ENCODE measurements around the gene TMEM86B. TPM values are rescaled to one million over a fixed set of nuclear protein-coding genes. Genes with fewer than 3 reads are reported as not detected.
A peak's percentile ranks its signal among the peaks of the same experiment; 100 is the strongest.

TMEM86B gene
- total RNA-seq, 2 donors from 2014 or later = 2.2 to 2.9 TPM

GRCh38 chr19:55199620-55200204 is 28.9 kb downstream of the TMEM86B start:
- DNase-seq (no peak), ATAC-seq (no peak)
- intact Hi-C loops (cut with DNase I, micrococcal nuclease) = no loop called here

GRCh38 chr19:55198651-55199050 is 29.9 kb downstream of the TMEM86B start:
- no peak for ATAC-seq
- intact Hi-C loops (cut with DNase I, micrococcal nuclease) = no loop called here
- no peak for DNase-seq

- DNase-seq = no peak
- peak; percentile 18 for ATAC-seq
- intact Hi-C loops (cut with DNase I, micrococcal nuclease) = no loop called here
Observed at GRCh38 chr19:55197528-55197927, 31.0 kb downstream of the TMEM86B start.

GRCh38 chr19:55196803-55197202 is 31.8 kb downstream of the TMEM86B start:
- DNase-seq (no peak), ATAC-seq (peak; percentile 8)
- intact Hi-C loops (cut with DNase I, micrococcal nuclease) = no loop called here

GRCh38 chr19:55193481-55193880 is 35.1 kb downstream of the TMEM86B start:
- DNase-seq (no peak), ATAC-seq (no peak)
- intact Hi-C loops (cut with DNase I, micrococcal nuclease) = no loop called here

GRCh38 chr19:55189403-55189835 is 39.1 kb downstream of the TMEM86B start:
- intact Hi-C loops (cut with DNase I, micrococcal nuclease) = no loop called here
- ATAC-seq (peak; percentile 12), DNase-seq (no peak)

- intact Hi-C loops (cut with DNase I, micrococcal nuclease) = no loop called here
- ATAC-seq (peak; percentile 5), DNase-seq (no peak)
Observed at GRCh38 chr19:55188625-55189024, 39.9 kb downstream of the TMEM86B start.

GRCh38 chr19:55186080-55186479 is 42.5 kb downstream of the TMEM86B start:
- no peak for DNase-seq
- intact Hi-C loops (cut with DNase I, micrococcal nuclease) = no loop called here
- ATAC-seq = peak; percentile 10

- no peak for DNase-seq
- intact Hi-C loops (cut with DNase I, micrococcal nuclease) = no loop called here
- ATAC-seq = no peak
Observed at GRCh38 chr19:55181740-55182139, 46.8 kb downstream of the TMEM86B start.

- intact Hi-C loops (cut with DNase I, micrococcal nuclease) = no loop called here
- DNase-seq (peak in 1 of 2 donors; percentile 71), ATAC-seq (peak; percentile 84)
Observed at GRCh38 chr19:55179606-55180484, 48.7 kb downstream of the TMEM86B start, which contains the start of gene SYT5. Gene SYT5 (minus strand): TSS chr19:55180289. CDS start chr19:55179041, 1,248 bp downstream.

GRCh38 chr19:55178781-55179599 is 49.6 kb downstream of the TMEM86B start:
- peak; percentile 60 to 75 for DNase-seq
- ATAC-seq = peak; percentile 53
- intact Hi-C loops (cut with DNase I, micrococcal nuclease) = no loop called here

Small RNA genes within 50 kb of the gene (microRNA-seq; reads per million reads assigned to microRNA genes)
- gene MIR6802 (0 to 1.1 reads per million in 2 donors), gene MIR6803 (3.2 to 6.8 reads per million in 2 donors), gene MIR6804 (0.53 to 8.2 reads per million in 2 donors)

Other genes with a start within 250 kb of the TMEM86B start
- under 1 TPM; 0.28 to 0.49 TPM for gene GP6, start 190.5 kb downstream of the TMEM86B start, total RNA-seq
- 10 to 100 TPM; 50.5 to 69.3 TPM for gene RDH13, start 165.6 kb downstream of the TMEM86B start, total RNA-seq
- 10 to 100 TPM; 42.1 to 75.9 TPM for gene EPS8L1, start 152.9 kb downstream of the TMEM86B start, total RNA-seq
- 100 to 1,000 TPM; 102 to 118 TPM for gene PPP1R12C, start 111.1 kb downstream of the TMEM86B start, total RNA-seq
- under 1 TPM; 0.40 to 0.70 TPM for gene TNNT1, start 79.6 kb downstream of the TMEM86B start, total RNA-seq
- gene TNNI3, start 71.0 kb downstream of the TMEM86B start, total RNA-seq = 1 to 10 TPM in 1 of 2 donors, not detected in 1; 1.1 TPM
- 1 to 10 TPM in 1 of 2 donors, under 1 TPM in 1; 0.79 to 2.6 TPM for gene DNAAF3, start 62.1 kb downstream of the TMEM86B start, total RNA-seq
- gene SYT5, start 48.5 kb downstream of the TMEM86B start, total RNA-seq = 1 to 10 TPM in 1 of 2 donors, under 1 TPM in 1; 0.64 to 1.9 TPM
- gene PTPRH, start 19.3 kb downstream of the TMEM86B start, total RNA-seq = 100 to 1,000 TPM in 1 of 2 donors, 10 to 100 TPM in 1; 95.7 to 104 TPM
- gene PPP6R1, start 30.3 kb upstream of the TMEM86B start, total RNA-seq = 10 to 100 TPM; 56.6 to 59.5 TPM
- 10 to 100 TPM; 28.4 to 35.2 TPM for gene HSPBP1, start 51.3 kb upstream of the TMEM86B start, total RNA-seq
- 1 to 10 TPM in 1 of 2 donors, under 1 TPM in 1; 0.95 to 1.3 TPM for gene BRSK1, start 55.2 kb upstream of the TMEM86B start, total RNA-seq
- 10 to 100 TPM; 50.2 to 54.6 TPM for gene TMEM150B, start 96.6 kb upstream of the TMEM86B start, total RNA-seq
- 10 to 100 TPM; 19.0 to 20.7 TPM for gene KMT5C, start 111.1 kb upstream of the TMEM86B start, total RNA-seq
- gene COX6B2, start 126.0 kb upstream of the TMEM86B start, total RNA-seq = 10 to 100 TPM; 23.0 to 27.6 TPM
- gene GARIN5B, start 134.5 kb upstream of the TMEM86B start, total RNA-seq = not detected
- gene IL11, start 141.7 kb upstream of the TMEM86B start, total RNA-seq = under 1 TPM; 0.31 to 0.46 TPM
- not detected for gene TMEM190, start 148.1 kb upstream of the TMEM86B start, total RNA-seq
- gene TMEM238, start 155.5 kb upstream of the TMEM86B start, total RNA-seq = 10 to 100 TPM; 83.4 to 89.4 TPM
- gene RPL28, start 157.2 kb upstream of the TMEM86B start, total RNA-seq = 1,000 to 10,000 TPM; 1,151 to 1,179 TPM
- gene UBE2S, start 179.0 kb upstream of the TMEM86B start, total RNA-seq = 10 to 100 TPM; 20.9 to 33.7 TPM
- not detected for gene SHISA7, start 214.5 kb upstream of the TMEM86B start, total RNA-seq
- 100 to 1,000 TPM in 1 of 2 donors, 10 to 100 TPM in 1; 63.5 to 115 TPM for gene ISOC2, start 232.9 kb upstream of the TMEM86B start, total RNA-seq
- not detected for gene C19orf85, start 236.0 kb upstream of the TMEM86B start, total RNA-seq
- gene ZNF628, start 247.9 kb upstream of the TMEM86B start, total RNA-seq = 10 to 100 TPM in 1 of 2 donors, 1 to 10 TPM in 1; 8.0 to 10.3 TPM

Measured in left colon (tissue), 2 donors.